GM12872 (cell line): ENCODE results near the gene MTMR2.

Experiments used
- TF ChIP-seq, protein P1 (sequence below): IDR thresholded peaks from 3 replicates; pipeline ENCODE4 v1.5.1; 2011; ENCODE audit warnings: low read depth, mild to moderate bottlenecking, low read length, moderate library complexity; ENCODE audit not compliant: insufficient read depth

MTMR2 gene

DNA sequence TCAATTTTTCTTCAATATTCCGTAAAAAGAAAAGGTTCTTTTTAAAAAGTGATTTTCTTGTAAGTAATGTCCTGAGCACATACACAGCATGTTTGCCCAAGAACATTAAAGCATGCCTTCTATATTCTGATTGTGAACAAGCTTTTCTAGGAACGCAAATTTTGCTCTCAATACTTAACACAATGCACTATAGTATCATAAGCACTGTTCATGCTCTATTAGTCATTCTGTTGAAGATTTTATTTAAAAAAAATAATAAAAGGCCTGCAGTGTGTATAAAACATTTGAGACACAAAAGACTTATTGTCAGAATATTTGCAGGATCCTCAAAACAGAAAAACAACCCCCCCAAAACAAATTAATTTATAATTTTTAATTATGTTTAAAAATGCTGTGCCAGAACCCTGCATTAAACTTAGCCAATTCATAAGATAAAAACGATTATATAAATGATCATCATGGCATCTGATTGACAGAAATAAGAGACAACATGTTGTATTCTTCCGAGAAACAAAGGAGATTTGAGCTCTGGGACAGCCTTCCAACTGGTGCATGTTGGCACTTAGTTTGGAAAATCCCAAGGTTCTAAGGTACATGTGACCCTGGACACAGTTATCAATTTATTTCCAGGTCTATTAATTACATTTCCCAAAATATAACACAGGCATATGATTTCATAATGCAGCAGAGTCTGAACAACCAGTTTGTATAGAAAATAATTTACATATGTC, 13.1 kb downstream of the MTMR2 start:
- TF ChIP-seq, protein P1, sequence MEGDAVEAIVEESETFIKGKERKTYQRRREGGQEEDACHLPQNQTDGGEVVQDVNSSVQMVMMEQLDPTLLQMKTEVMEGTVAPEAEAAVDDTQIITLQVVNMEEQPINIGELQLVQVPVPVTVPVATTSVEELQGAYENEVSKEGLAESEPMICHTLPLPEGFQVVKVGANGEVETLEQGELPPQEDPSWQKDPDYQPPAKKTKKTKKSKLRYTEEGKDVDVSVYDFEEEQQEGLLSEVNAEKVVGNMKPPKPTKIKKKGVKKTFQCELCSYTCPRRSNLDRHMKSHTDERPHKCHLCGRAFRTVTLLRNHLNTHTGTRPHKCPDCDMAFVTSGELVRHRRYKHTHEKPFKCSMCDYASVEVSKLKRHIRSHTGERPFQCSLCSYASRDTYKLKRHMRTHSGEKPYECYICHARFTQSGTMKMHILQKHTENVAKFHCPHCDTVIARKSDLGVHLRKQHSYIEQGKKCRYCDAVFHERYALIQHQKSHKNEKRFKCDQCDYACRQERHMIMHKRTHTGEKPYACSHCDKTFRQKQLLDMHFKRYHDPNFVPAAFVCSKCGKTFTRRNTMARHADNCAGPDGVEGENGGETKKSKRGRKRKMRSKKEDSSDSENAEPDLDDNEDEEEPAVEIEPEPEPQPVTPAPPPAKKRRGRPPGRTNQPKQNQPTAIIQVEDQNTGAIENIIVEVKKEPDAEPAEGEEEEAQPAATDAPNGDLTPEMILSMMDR, result no peak

- TF ChIP-seq, protein P1, result no peak
Measured at GRCh38 chr11:95908826-95909225, 15.1 kb downstream of the MTMR2 start.

GRCh38 chr11:95907476-95907875, 16.4 kb downstream of the MTMR2 start:
- TF ChIP-seq, protein P1, result no peak

- TF ChIP-seq, protein P1, result no peak
Measured at GRCh38 chr11:95904009-95904650, 19.8 kb downstream of the MTMR2 start.

GRCh38 chr11:95898782-95899181, 25.1 kb downstream of the MTMR2 start:
- TF ChIP-seq, protein P1, result no peak

- TF ChIP-seq, protein P1, result no peak
Measured at GRCh38 chr11:95897731-95898130, 26.2 kb downstream of the MTMR2 start.

- TF ChIP-seq, protein P1, result no peak
Measured at GRCh38 chr11:95895815-95896214, 28.1 kb downstream of the MTMR2 start.
